Amniotic epithelial cell (primary cell): ENCODE measurements around the gene UGP2.

ENCODE experiments used
- DNase-seq: peaks from one replicate; pipeline ENCODE4 v3.0.0-alpha.2; 2010; ENCODE audit warnings: low read depth

The UGP2 gene

GRCh38 chr2:63865159-63865799 is 23.6 kb downstream of the UGP2 start:
- DNase-seq: peak; percentile 74

GRCh38 chr2:63866009-63866709 is 24.5 kb downstream of the UGP2 start:
- DNase-seq: no peak

- DNase-seq: no peak
These were observed 29.0 kb downstream of the UGP2 start for GRCh38 chr2:63870679-63871078.

- no peak for DNase-seq
These were observed 30.2 kb downstream of the UGP2 start for GRCh38 chr2:63871864-63872263.

- DNase-seq: peak; percentile 47
These were observed 31.1 kb downstream of the UGP2 start for GRCh38 chr2:63872571-63873328.

- DNase-seq: no peak
These were observed 32.8 kb downstream of the UGP2 start for GRCh38 chr2:63874204-63875130.

GRCh38 chr2:63875131-63875527 is 33.4 kb downstream of the UGP2 start:
- no peak for DNase-seq

- DNase-seq: no peak
These were observed 34.0 kb downstream of the UGP2 start for GRCh38 chr2:63875559-63876245.

GRCh38 chr2:63876311-63876710 is 34.6 kb downstream of the UGP2 start:
- DNase-seq: no peak

- no peak for DNase-seq
These were observed 36.8 kb downstream of the UGP2 start for GRCh38 chr2:63878486-63878885.

GRCh38 chr2:63879876-63880433 is 38.3 kb downstream of the UGP2 start:
- DNase-seq: no peak

- no peak for DNase-seq
These were observed 38.9 kb downstream of the UGP2 start for GRCh38 chr2:63880625-63881024.

GRCh38 chr2:63881205-63881604 is 39.5 kb downstream of the UGP2 start:
- DNase-seq: no peak

- DNase-seq: no peak
These were observed 40.9 kb downstream of the UGP2 start for GRCh38 chr2:63882395-63883105.

GRCh38 chr2:63886445-63886844 is 44.7 kb downstream of the UGP2 start:
- no peak for DNase-seq

GRCh38 chr2:63888053-63888452 is 46.4 kb downstream of the UGP2 start:
- no peak for DNase-seq

- peak; percentile 42 for DNase-seq
These were observed 47.0 kb downstream of the UGP2 start for GRCh38 chr2:63888490-63889402.

- no peak for DNase-seq
These were observed 49.0 kb downstream of the UGP2 start for GRCh38 chr2:63890678-63891077.

- no peak for DNase-seq
These were observed 49.9 kb downstream of the UGP2 start for GRCh38 chr2:63891488-63892030.
